ENCODE measurements around the gene AP1S3. TPM values are rescaled to one million over a fixed set of nuclear protein-coding genes. Genes with fewer than 3 reads are reported as not detected.

Gene AP1S3
- total and polyA plus RNA-seq, 2 of the 4 experiments (the other 2 are of a cell fraction), result 2.5 to 4.1 TPM

DNA sequence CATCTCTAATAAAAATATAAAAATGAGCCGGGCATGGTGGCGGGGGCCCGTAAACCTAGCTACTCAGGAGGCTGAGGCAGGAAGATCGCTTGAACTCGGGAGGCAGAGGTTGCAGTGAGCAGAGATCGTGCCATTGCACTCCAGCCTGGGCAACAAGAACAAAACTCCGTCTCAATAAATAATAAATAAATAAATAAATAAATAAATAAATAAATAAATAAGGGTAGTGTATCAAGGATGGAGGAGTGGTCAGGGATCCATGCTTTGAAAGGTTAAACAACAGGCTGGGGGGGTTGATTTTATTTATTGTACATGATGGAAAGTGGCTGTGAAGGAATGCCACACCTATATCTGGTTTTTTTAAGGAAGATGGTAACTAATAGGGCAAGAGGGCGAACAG, 63.2 kb downstream of the AP1S3 start:
- Histone ChIP-seq H2BK20ac (ENCODE audit: low read depth, low read length) (no peak overlapping the region), H3K56ac (ENCODE audit: extremely low read depth, insufficient read depth, low read length) (no peak overlapping the region), H2AK5ac (ENCODE audit: low read depth, low read length) (no peak overlapping the region), H3K14ac (replicated peaks; ENCODE audit: low read depth, low read length) (no peak overlapping the region), H3K9me1 (ENCODE audit: insufficient read depth, low read length) (0 out of 2 replicates have a peak, but pooled peaks cover 5% of the 10 kb centered on the region), H3K18ac (ENCODE audit: low read depth, low read length) (no peak overlapping the region), H3K4ac (ENCODE audit: low read depth, low read length) (no peak overlapping the region), H4K8ac (ENCODE audit: low read depth in 2 of 2, low read length in 2 of 2) (no peak overlapping the region), H4K5ac (ENCODE audit: low read depth, low read length) (no peak overlapping the region), H3K79me1 (ENCODE audit: low read depth in 1 of 2, low read length in 2 of 2) (no peaks in the 10 kb centered on the region), H3K4me1 (ENCODE audit: control insufficient read depth, insufficient read depth, low read length) (no peaks in the 10 kb centered on the region), H2BK15ac (ENCODE audit: low read depth, low read length) (no peak overlapping the region), H3K27ac (ENCODE audit: insufficient read depth, low read length) (no peak overlapping the region), H4K91ac (ENCODE audit: insufficient read depth, low read depth, low read length) (no peak overlapping the region), H3K23ac (ENCODE audit: low read depth, low read length) (no peak overlapping the region), H3K4me3 (ENCODE audit: insufficient read depth, low read depth, low read length) (no peak overlapping the region), H4K20me1 (ENCODE audit: insufficient read depth, low read length) (no peaks in the 10 kb centered on the region), H3K27me3 (ENCODE audit: control insufficient read depth, insufficient read depth, low read length) (no peaks in the 10 kb centered on the region), H3K36me3 (ENCODE audit: control insufficient read depth, insufficient read depth, low read length) (no peaks in the 10 kb centered on the region), H2AFZ (replicated peaks; ENCODE audit: low read length, poor library complexity) (no peak overlapping the region), H2BK5ac (ENCODE audit: low read depth, low read length, poor library complexity, severe bottlenecking) (no peak overlapping the region), H3K9ac (ENCODE audit: low read depth, low read length) (no peak overlapping the region), H3K4me2 (ENCODE audit: low read depth, low read length) (no peak overlapping the region), H3K9me3 (ENCODE audit: control insufficient read depth, insufficient read depth, low read length) (no peaks in the 10 kb centered on the region), H2BK120ac (ENCODE audit: low read depth, low read length) (no peak overlapping the region), H2AK9ac (replicated peaks; ENCODE audit: low read depth, low read length, poor library complexity) (no peak overlapping the region)
- in situ Hi-C loops (cut with MboI; ENCODE audit: low sequenced_read_pairs) (no loop called here), dilution Hi-C loops (cut with HindIII; ENCODE audit: low sequenced_read_pairs, unreplicated experiment) (no loop called here), intact Hi-C loops (cut with micrococcal nuclease) (no loop called here)
- BruUV-seq (replicated peaks), result no TSS peak
- ChIA-PET POLR2A (ENCODE audit: unreplicated experiment) (no interaction called here), CTCF (no interaction called here)
- ATAC-seq (ENCODE audit: low read depth) (no peak), DNase-seq (no peak)
- WGBS, 2 experiments (ENCODE audit: extremely low coverage in 2 of 2, insufficient read length in 1 of 2), result no CpG with 5 or more reads among the region's 8 CpGs
- no peak for TF ChIP-seq RCOR1 (IDR thresholded peaks at IDR 0.05; ENCODE audit: insufficient replicate concordance, low read length)
- TF ChIP-seq, protein P1, sequence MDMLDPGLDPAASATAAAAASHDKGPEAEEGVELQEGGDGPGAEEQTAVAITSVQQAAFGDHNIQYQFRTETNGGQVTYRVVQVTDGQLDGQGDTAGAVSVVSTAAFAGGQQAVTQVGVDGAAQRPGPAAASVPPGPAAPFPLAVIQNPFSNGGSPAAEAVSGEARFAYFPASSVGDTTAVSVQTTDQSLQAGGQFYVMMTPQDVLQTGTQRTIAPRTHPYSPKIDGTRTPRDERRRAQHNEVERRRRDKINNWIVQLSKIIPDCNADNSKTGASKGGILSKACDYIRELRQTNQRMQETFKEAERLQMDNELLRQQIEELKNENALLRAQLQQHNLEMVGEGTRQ (IDR thresholded peaks at IDR 0.05; ENCODE audit: low read depth, low read length), result no peak
- TF ChIP-seq MAFK (IDR thresholded peaks at IDR 0.05; ENCODE audit: low read depth, low read length), result no peak
- no peak for TF ChIP-seq ELK1 (IDR thresholded peaks at IDR 0.05; ENCODE audit: borderline replicate concordance, low read depth, low read length)
- TF ChIP-seq BHLHE40 (IDR thresholded peaks at IDR 0.05; ENCODE audit: low read depth, low read length), result no peak
- TF ChIP-seq MXI1 (IDR thresholded peaks at IDR 0.05; ENCODE audit: borderline replicate concordance, low read depth, low read length), result no peak
- TF ChIP-seq RFX5 (IDR thresholded peaks at IDR 0.05; ENCODE audit: low read depth, low read length), result no peak
- no peak for TF ChIP-seq FOS (IDR thresholded peaks at IDR 0.05; ENCODE audit: low read depth, low read length)
- no peak for TF ChIP-seq CHD1 (IDR thresholded peaks at IDR 0.05; ENCODE audit: low read depth, low read length)
- TF ChIP-seq, protein P2, sequence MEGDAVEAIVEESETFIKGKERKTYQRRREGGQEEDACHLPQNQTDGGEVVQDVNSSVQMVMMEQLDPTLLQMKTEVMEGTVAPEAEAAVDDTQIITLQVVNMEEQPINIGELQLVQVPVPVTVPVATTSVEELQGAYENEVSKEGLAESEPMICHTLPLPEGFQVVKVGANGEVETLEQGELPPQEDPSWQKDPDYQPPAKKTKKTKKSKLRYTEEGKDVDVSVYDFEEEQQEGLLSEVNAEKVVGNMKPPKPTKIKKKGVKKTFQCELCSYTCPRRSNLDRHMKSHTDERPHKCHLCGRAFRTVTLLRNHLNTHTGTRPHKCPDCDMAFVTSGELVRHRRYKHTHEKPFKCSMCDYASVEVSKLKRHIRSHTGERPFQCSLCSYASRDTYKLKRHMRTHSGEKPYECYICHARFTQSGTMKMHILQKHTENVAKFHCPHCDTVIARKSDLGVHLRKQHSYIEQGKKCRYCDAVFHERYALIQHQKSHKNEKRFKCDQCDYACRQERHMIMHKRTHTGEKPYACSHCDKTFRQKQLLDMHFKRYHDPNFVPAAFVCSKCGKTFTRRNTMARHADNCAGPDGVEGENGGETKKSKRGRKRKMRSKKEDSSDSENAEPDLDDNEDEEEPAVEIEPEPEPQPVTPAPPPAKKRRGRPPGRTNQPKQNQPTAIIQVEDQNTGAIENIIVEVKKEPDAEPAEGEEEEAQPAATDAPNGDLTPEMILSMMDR (conservative IDR thresholded peaks at IDR 0.05; ENCODE audit: low read depth, low read length), result no peak
- no peak for TF ChIP-seq SMC3 (IDR thresholded peaks at IDR 0.05; ENCODE audit: low read depth, low read length)
- no peak for TF ChIP-seq POLR2A (IDR thresholded peaks at IDR 0.05; ENCODE audit: low read depth, low read length)
- TF ChIP-seq MAZ (IDR thresholded peaks at IDR 0.05; ENCODE audit: borderline replicate concordance, low read depth, low read length), result no peak
- no peak for TF ChIP-seq NFE2L2 (IDR thresholded peaks at IDR 0.05; ENCODE audit: low read depth, low read length)
- no peak for TF ChIP-seq RAD21 (IDR thresholded peaks at IDR 0.05; ENCODE audit: low read length)
- no peak for TF ChIP-seq CEBPB (IDR thresholded peaks at IDR 0.05; ENCODE audit: low read depth, low read length)

Measured in IMR-90 (cell line).